Neural cell (in vitro differentiated cells): ENCODE measurements around the gene XIRP2. TPM values are rescaled to one million over a fixed set of nuclear protein-coding genes. Genes with fewer than 3 reads are reported as not detected.

Source experiments
- H2AFZ ChIP-seq: fragments of 200-600, 300-800 bp; sonication (generic), shearing (Covaris generic); 2 replicates; pipeline ENCODE4 v1.6.0; 2014; ENCODE audit warnings: low read depth, mild to moderate bottlenecking, antibody characterized with exemption, low read length, moderate library complexity
- H3F3A ChIP-seq: fragments of 200-600 bp; shearing (Covaris generic); 2 replicates; pipeline ENCODE4 v1.6.1; 2016; ENCODE audit warnings: mild to moderate bottlenecking, moderate library complexity, mixed read lengths, antibody characterized with exemption, low read length; ENCODE audit not compliant: insufficient read depth, poor library complexity, severe bottlenecking
- H3K27ac ChIP-seq: fragments of 200-600, 300-800 bp; sonication (generic), shearing (Covaris generic); 2 replicates; pipeline ENCODE4 v1.5.1; 2014; ENCODE audit warnings: mild to moderate bottlenecking, low read length, moderate library complexity
- H3K27me3 ChIP-seq: fragments of 300-800, 200-600 bp; sonication (generic), shearing (Covaris generic); 2 replicates; pipeline ENCODE4 v1.6.0; 2014; ENCODE audit warnings: mild to moderate bottlenecking, low read depth, low read length, moderate library complexity; ENCODE audit not compliant: insufficient read depth
- H3K36me3 ChIP-seq: fragments of 300-800, 200-600 bp; sonication (generic), shearing (Covaris generic); 2 replicates; pipeline ENCODE4 v1.5.1; 2014; ENCODE audit warnings: mild to moderate bottlenecking, antibody characterized with exemption, low read length, moderate library complexity; ENCODE audit not compliant: insufficient read depth
- H3K4me2 ChIP-seq: fragments of 300-800, 200-600 bp; sonication (generic), shearing (Covaris generic); 2 replicates; pipeline ENCODE4 v1.6.0; 2014; ENCODE audit warnings: mild to moderate bottlenecking, low read length
- H3K4me3 ChIP-seq: fragments of 300-800, 200-600 bp; sonication (generic), shearing (Covaris generic); 2 replicates; pipeline ENCODE4 v1.5.1; 2014; ENCODE audit warnings: mild to moderate bottlenecking, low read length, moderate library complexity
- H3K79me2 ChIP-seq: fragments of 200-600 bp; shearing (Covaris generic); replicated peaks from 2 replicates; pipeline ENCODE4 v1.6.0; 2014; ENCODE audit warnings: mild to moderate bottlenecking, low read length, moderate library complexity; ENCODE audit not compliant: insufficient read depth
- H3K9ac ChIP-seq: fragments of 300-800, 200-600 bp; sonication (generic), shearing (Covaris generic); 2 replicates; pipeline ENCODE4 v1.6.1; 2016; ENCODE audit warnings: mild to moderate bottlenecking, low read length, mixed read lengths
- H3K9me2 ChIP-seq: fragments of 200-600 bp; shearing (Covaris generic); 2 replicates; pipeline ENCODE4 v1.6.1; 2016; ENCODE audit warnings: mild to moderate bottlenecking, low read length, mixed read lengths; ENCODE audit not compliant: insufficient read depth
- H3K9me3 ChIP-seq: fragments of 200-600, 300-800 bp; sonication (generic), shearing (Covaris generic); 2 replicates; pipeline ENCODE4 v1.6.1; 2016; ENCODE audit warnings: mild to moderate bottlenecking, mixed run types, low read length, moderate library complexity, mixed read lengths
- H4K20me1 ChIP-seq: fragments of 200-600 bp; shearing (Covaris generic); 2 replicates; pipeline ENCODE4 v1.6.1; 2016; ENCODE audit warnings: mild to moderate bottlenecking, mixed run types; ENCODE audit not compliant: insufficient read depth
- CTCF ChIP-seq: fragments of 450-650 bp; IDR thresholded peaks from 2 replicates; pipeline ENCODE4 v1.5.1; 2014; ENCODE audit warnings: antibody characterized with exemption, mild to moderate bottlenecking, moderate library complexity; ENCODE audit not compliant: poor library complexity, severe bottlenecking
- EP300 ChIP-seq: fragments of 450-650 bp; conservative IDR thresholded peaks from 2 replicates; pipeline ENCODE4 v1.6.1; 2014; ENCODE audit warnings: antibody characterized with exemption, mild to moderate bottlenecking, moderate library complexity; ENCODE audit not compliant: poor library complexity, severe bottlenecking
- EZH2 ChIP-seq: fragments of 200-600, 300-800 bp; shearing (Covaris generic), sonication (generic); IDR thresholded peaks from 2 replicates; pipeline ENCODE4 v1.6.1; 2014; ENCODE audit warnings: antibody characterized with exemption, low read length, borderline replicate concordance, mild to moderate bottlenecking; ENCODE audit not compliant: insufficient read depth, poor library complexity, severe bottlenecking
- MXI1 ChIP-seq: fragments of 450-650 bp; conservative IDR thresholded peaks from 2 replicates; pipeline ENCODE4 v1.6.1; 2014; ENCODE audit warnings: antibody characterized with exemption, mild to moderate bottlenecking; ENCODE audit not compliant: poor library complexity, severe bottlenecking
- POLR2AphosphoS5 ChIP-seq: IDR thresholded peaks from 2 replicates; pipeline ENCODE4 v1.6.1; 2012
- RAD21 ChIP-seq: fragments of 450-650 bp; conservative IDR thresholded peaks from 2 replicates; pipeline ENCODE4 v1.6.1; 2014; ENCODE audit warnings: antibody characterized with exemption, mild to moderate bottlenecking, moderate library complexity
- REST ChIP-seq: IDR thresholded peaks from 2 replicates; pipeline ENCODE4 v1.6.1; 2012; ENCODE audit warnings: borderline replicate concordance
- SMC3 ChIP-seq: fragments of 450-650 bp; conservative IDR thresholded peaks from 2 replicates; pipeline ENCODE4 v1.6.1; 2014; ENCODE audit warnings: antibody characterized with exemption, mild to moderate bottlenecking, moderate library complexity; ENCODE audit not compliant: poor library complexity
- TAF1 ChIP-seq: IDR thresholded peaks from 2 replicates; pipeline ENCODE4 v1.6.1; 2012; ENCODE audit warnings: low read depth
- polyA plus RNA-seq: library from polyadenylated mRNA; depleted of rRNA; stranded (reverse); fragments of >200 nt; gene quantifications from 2 replicates; pipeline ENCODE4 v1.2.3, GENCODE V29; 2014

XIRP2 gene
- polyA plus RNA-seq, 1 donor from 2014 or later, result not detected

GRCh38 chr2:167209784-167210183, 321.5 kb downstream of the XIRP2 start:
- Histone ChIP-seq H3K36me3 (no peaks in the 10 kb centered on the region), H2AFZ (no peak overlapping the region), H3K9me3 (no peaks in the 10 kb centered on the region), H3K4me3 (no peak overlapping the region), H4K20me1 (no peaks in the 10 kb centered on the region), H3K4me2 (no peak overlapping the region), H3K27ac (no peak overlapping the region), H3K9me2 (no peaks in the 10 kb centered on the region), H3K9ac (no peak overlapping the region), H3K27me3 (no peaks in the 10 kb centered on the region), H3K79me2 (no peaks in the 10 kb centered on the region), H3F3A (no peaks in the 10 kb centered on the region)
- TF ChIP-seq TAF1 (no peak), CTCF (no peak), RAD21 (no peak), EP300 (no peak), SMC3 (no peak), REST (no peak), MXI1 (no peak), POLR2AphosphoS5 (no peak), EZH2 (no peak)

- Histone ChIP-seq H3K4me3 (no peak overlapping the region), H4K20me1 (no peaks in the 10 kb centered on the region), H3K9me2 (no peaks in the 10 kb centered on the region), H3K9me3 (no peaks in the 10 kb centered on the region), H3F3A (no peaks in the 10 kb centered on the region), H3K9ac (no peak overlapping the region), H3K27ac (no peak overlapping the region), H3K27me3 (no peaks in the 10 kb centered on the region), H3K36me3 (no peaks in the 10 kb centered on the region), H2AFZ (no peak overlapping the region), H3K79me2 (no peaks in the 10 kb centered on the region), H3K4me2 (no peak overlapping the region)
- no peak for TF ChIP-seq EP300
- TF ChIP-seq CTCF, result peak; percentile 42
These were observed 323.9 kb downstream of the XIRP2 start for GRCh38 chr2:167212014-167212648.
